ENCODE results near the gene TARBP2.

DNA sequence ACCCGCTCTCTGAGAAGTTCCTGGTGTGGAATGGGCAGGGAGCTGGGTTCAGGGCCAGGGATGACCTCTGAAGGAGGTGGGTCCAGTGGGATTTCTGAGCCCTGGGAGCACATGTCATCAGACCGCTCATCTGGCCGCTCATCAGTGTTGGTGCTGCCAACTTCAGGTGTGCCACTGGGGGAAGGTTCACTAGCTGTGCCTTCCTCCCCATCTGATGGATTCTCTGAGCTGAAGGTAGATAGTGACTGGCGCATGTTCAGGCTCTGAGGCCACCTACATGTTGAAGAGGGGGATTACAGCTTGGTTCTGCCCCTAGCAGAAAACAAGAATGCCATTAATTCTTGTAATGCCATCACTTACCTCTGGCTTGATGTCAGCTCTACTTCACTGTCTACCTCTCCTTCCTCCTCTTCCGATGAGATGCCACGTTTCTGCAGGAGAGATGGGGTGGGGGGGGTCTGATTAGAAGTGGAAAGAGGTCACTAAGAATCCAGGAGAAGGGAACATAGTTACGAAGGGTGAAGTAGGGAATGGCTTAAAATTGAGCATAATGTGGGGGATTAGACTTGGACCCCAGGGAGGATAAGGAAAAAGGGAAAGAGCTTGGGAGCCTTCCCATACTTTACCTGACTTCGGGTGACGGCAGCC is 19.0 kb upstream of the TARBP2 start:
- TF ChIP-seq, protein P1, sequence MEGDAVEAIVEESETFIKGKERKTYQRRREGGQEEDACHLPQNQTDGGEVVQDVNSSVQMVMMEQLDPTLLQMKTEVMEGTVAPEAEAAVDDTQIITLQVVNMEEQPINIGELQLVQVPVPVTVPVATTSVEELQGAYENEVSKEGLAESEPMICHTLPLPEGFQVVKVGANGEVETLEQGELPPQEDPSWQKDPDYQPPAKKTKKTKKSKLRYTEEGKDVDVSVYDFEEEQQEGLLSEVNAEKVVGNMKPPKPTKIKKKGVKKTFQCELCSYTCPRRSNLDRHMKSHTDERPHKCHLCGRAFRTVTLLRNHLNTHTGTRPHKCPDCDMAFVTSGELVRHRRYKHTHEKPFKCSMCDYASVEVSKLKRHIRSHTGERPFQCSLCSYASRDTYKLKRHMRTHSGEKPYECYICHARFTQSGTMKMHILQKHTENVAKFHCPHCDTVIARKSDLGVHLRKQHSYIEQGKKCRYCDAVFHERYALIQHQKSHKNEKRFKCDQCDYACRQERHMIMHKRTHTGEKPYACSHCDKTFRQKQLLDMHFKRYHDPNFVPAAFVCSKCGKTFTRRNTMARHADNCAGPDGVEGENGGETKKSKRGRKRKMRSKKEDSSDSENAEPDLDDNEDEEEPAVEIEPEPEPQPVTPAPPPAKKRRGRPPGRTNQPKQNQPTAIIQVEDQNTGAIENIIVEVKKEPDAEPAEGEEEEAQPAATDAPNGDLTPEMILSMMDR (IDR thresholded peaks at IDR 0.05) = peak; percentile 38
- no peak for TF ChIP-seq EZH2 (IDR thresholded peaks at IDR 0.05)
